Glomerular visceral epithelial cell (primary cell): ENCODE data around the gene CHMP1B.
"Not testable (repeated sequence)": the region's sequence is repeated elsewhere in the genome, so short reads cannot be mapped to it uniquely, and the experiment has no call there.

Experiments used
- DNase-seq: peaks from one replicate; pipeline ENCODE4 v3.0.0-alpha.2; 2016; ENCODE audit errors: extremely low spot score

CHMP1B gene

GRCh38 chr18:11840493-11840892 lies 10.7 kb upstream of the CHMP1B start:
- DNase-seq, result no peak

GRCh38 chr18:11842562-11842961 lies 8.7 kb upstream of the CHMP1B start:
- no peak for DNase-seq

- no peak for DNase-seq
Measured at GRCh38 chr18:11844436-11844835, 6.8 kb upstream of the CHMP1B start.

- DNase-seq, result no peak
Measured at GRCh38 chr18:11845654-11846053, 5.6 kb upstream of the CHMP1B start.

GRCh38 chr18:11847811-11848210 lies 3.4 kb upstream of the CHMP1B start:
- no peak for DNase-seq

GRCh38 chr18:11849279-11849678 lies 1.9 kb upstream of the CHMP1B start:
- no peak for DNase-seq

- peak; percentile 85 for DNase-seq
Measured at GRCh38 chr18:11849841-11850634, 1.2 kb upstream of the CHMP1B start.

GRCh38 chr18:11850821-11851145 lies 430 bp upstream of the CHMP1B start:
- DNase-seq, result no peak

GRCh38 chr18:11851806-11852337 lies 659 bp downstream of the CHMP1B start:
- DNase-seq, result peak; percentile 46

- DNase-seq, result not testable (repeated sequence)
Measured at GRCh38 chr18:11854554-11854953, 3.3 kb downstream of the CHMP1B start.

- peak; percentile 94 for DNase-seq
Measured at GRCh38 chr18:11857177-11857887, 6.1 kb downstream of the CHMP1B start.

GRCh38 chr18:11859282-11859830 lies 8.1 kb downstream of the CHMP1B start:
- DNase-seq, result no peak

GRCh38 chr18:11859903-11860407 lies 8.7 kb downstream of the CHMP1B start:
- peak; percentile 86 for DNase-seq

GRCh38 chr18:11860594-11861450 lies 9.6 kb downstream of the CHMP1B start:
- peak; percentile 34 for DNase-seq

- no peak for DNase-seq
Measured at GRCh38 chr18:11861583-11862288, 10.5 kb downstream of the CHMP1B start.

- no peak for DNase-seq
Measured at GRCh38 chr18:11862468-11863137, 11.4 kb downstream of the CHMP1B start.

- DNase-seq, result no peak
Measured at GRCh38 chr18:11864471-11864870, 13.3 kb downstream of the CHMP1B start.

- no peak for DNase-seq
Measured at GRCh38 chr18:11865071-11865470, 13.9 kb downstream of the CHMP1B start.

GRCh38 chr18:11866329-11866728 lies 15.1 kb downstream of the CHMP1B start:
- no peak for DNase-seq

GRCh38 chr18:11866764-11867163 lies 15.6 kb downstream of the CHMP1B start:
- no peak for DNase-seq
